Measurements from ENCODE around the gene CARD14.

The CARD14 gene

GRCh38 chr17:80212962-80213642 is 43.3 kb downstream of the CARD14 start:
- no peak for DNase-seq

GRCh38 chr17:80213643-80213975 is 43.8 kb downstream of the CARD14 start:
- no peak for DNase-seq

GRCh38 chr17:80214012-80214877 is 44.4 kb downstream of the CARD14 start:
- DNase-seq = no peak

- no peak for DNase-seq
Observed at GRCh38 chr17:80214878-80215210, 45.0 kb downstream of the CARD14 start.

- DNase-seq = no peak
Observed at GRCh38 chr17:80216473-80217456, 46.9 kb downstream of the CARD14 start.

GRCh38 chr17:80217703-80218362 is 48.0 kb downstream of the CARD14 start:
- DNase-seq = no peak

- DNase-seq = no peak
Observed at GRCh38 chr17:80218391-80218790, 48.6 kb downstream of the CARD14 start.

- peak; percentile 86 for DNase-seq
Observed at GRCh38 chr17:80219013-80219762, 49.4 kb downstream of the CARD14 start.

GRCh38 chr17:80219763-80220053 is 49.9 kb downstream of the CARD14 start:
- DNase-seq = no peak

- DNase-seq = peak; percentile 62
Observed at GRCh38 chr17:80220054-80220735, 50.4 kb downstream of the CARD14 start, which contains the start of the genes SGSH and SLC26A11. Gene SGSH (minus strand): TSS chr17:80220333. CDS start chr17:80220313, 20 bp downstream. Gene SLC26A11 (plus strand): TSS chr17:80220427. CDS start chr17:80221561, 1,134 bp downstream.

GRCh38 chr17:80220736-80221215 is 50.9 kb downstream of the CARD14 start:
- DNase-seq = no peak

GRCh38 chr17:80221351-80222105 is 51.7 kb downstream of the CARD14 start:
- no peak for DNase-seq

GRCh38 chr17:80222376-80223141 is 52.7 kb downstream of the CARD14 start:
- no peak for DNase-seq

GRCh38 chr17:80223142-80223815 is 53.4 kb downstream of the CARD14 start:
- DNase-seq = peak; percentile 17

GRCh38 chr17:80223838-80224497 is 54.1 kb downstream of the CARD14 start:
- DNase-seq = no peak

- no peak for DNase-seq
Observed at GRCh38 chr17:80224683-80225082, 54.9 kb downstream of the CARD14 start.

- no peak for DNase-seq
Observed at GRCh38 chr17:80225230-80225629, 55.4 kb downstream of the CARD14 start.

GRCh38 chr17:80227156-80227555 is 57.3 kb downstream of the CARD14 start:
- no peak for DNase-seq

Data from fibroblast of skin of scalp (primary cell).